ENCODE measurements around the gene STOML1.
"Not testable (repeated sequence)": the region's sequence is repeated elsewhere in the genome, so short reads cannot be mapped to it uniquely, and the experiment has no call there.

Gene STOML1

GRCh38 chr15:73946046-73946721 lies 45.9 kb downstream of the STOML1 start:
- DNase-seq (ENCODE audit: low read depth), result no peak

GRCh38 chr15:73945130-73945508 lies 47.0 kb downstream of the STOML1 start:
- DNase-seq (ENCODE audit: low read depth), result no peak

GRCh38 chr15:73944161-73945129 lies 47.6 kb downstream of the STOML1 start:
- no peak for DNase-seq (ENCODE audit: low read depth)

GRCh38 chr15:73942751-73943270 lies 49.3 kb downstream of the STOML1 start:
- DNase-seq (ENCODE audit: low read depth), result no peak

GRCh38 chr15:73941871-73942635 lies 50.0 kb downstream of the STOML1 start:
- DNase-seq (ENCODE audit: low read depth), result no peak

- DNase-seq (ENCODE audit: low read depth), result no peak
These were observed 50.6 kb downstream of the STOML1 start for GRCh38 chr15:73941449-73941848.

GRCh38 chr15:73941044-73941443 lies 51.1 kb downstream of the STOML1 start:
- DNase-seq (ENCODE audit: low read depth), result no peak

- DNase-seq (ENCODE audit: low read depth), result no peak
These were observed 51.8 kb downstream of the STOML1 start for GRCh38 chr15:73940061-73940981.

GRCh38 chr15:73939138-73939537 lies 53.0 kb downstream of the STOML1 start:
- DNase-seq (ENCODE audit: low read depth), result no peak

- not testable (repeated sequence) for DNase-seq (ENCODE audit: low read depth)
These were observed 53.6 kb downstream of the STOML1 start for GRCh38 chr15:73938516-73938915.

GRCh38 chr15:73937726-73938125 lies 54.4 kb downstream of the STOML1 start:
- no peak for DNase-seq (ENCODE audit: low read depth)

GRCh38 chr15:73937296-73937695 lies 54.8 kb downstream of the STOML1 start:
- no peak for DNase-seq (ENCODE audit: low read depth)

GRCh38 chr15:73936588-73937290 lies 55.4 kb downstream of the STOML1 start:
- DNase-seq (ENCODE audit: low read depth), result no peak

- no peak for DNase-seq (ENCODE audit: low read depth)
These were observed 55.9 kb downstream of the STOML1 start for GRCh38 chr15:73936181-73936580.

- DNase-seq (ENCODE audit: low read depth), result no peak
These were observed 56.5 kb downstream of the STOML1 start for GRCh38 chr15:73935547-73935946.

- no peak for DNase-seq (ENCODE audit: low read depth)
These were observed 57.8 kb downstream of the STOML1 start for GRCh38 chr15:73934281-73934680.

GRCh38 chr15:73932381-73933191 lies 59.5 kb downstream of the STOML1 start:
- DNase-seq (ENCODE audit: low read depth), result no peak

- DNase-seq (ENCODE audit: low read depth), result no peak
These were observed 60.7 kb downstream of the STOML1 start for GRCh38 chr15:73931441-73931840.

GRCh38 chr15:73930790-73931281 lies 61.3 kb downstream of the STOML1 start:
- no peak for DNase-seq (ENCODE audit: low read depth)
